SK-N-DZ (cell line): ENCODE data around the gene PCGF5.
"Not testable (repeated sequence)": the region's sequence is repeated elsewhere in the genome, so short reads cannot be mapped to it uniquely, and the experiment has no call there.

ENCODE experiments used
- DNase-seq: peaks from one replicate; pipeline ENCODE4 v3.0.0-alpha.2; 2015; ENCODE audit warnings: low spot score

The PCGF5 gene

GRCh38 chr10:91323293-91323905 lies 102.9 kb downstream of the PCGF5 start:
- DNase-seq, result not testable (repeated sequence)

DNA sequence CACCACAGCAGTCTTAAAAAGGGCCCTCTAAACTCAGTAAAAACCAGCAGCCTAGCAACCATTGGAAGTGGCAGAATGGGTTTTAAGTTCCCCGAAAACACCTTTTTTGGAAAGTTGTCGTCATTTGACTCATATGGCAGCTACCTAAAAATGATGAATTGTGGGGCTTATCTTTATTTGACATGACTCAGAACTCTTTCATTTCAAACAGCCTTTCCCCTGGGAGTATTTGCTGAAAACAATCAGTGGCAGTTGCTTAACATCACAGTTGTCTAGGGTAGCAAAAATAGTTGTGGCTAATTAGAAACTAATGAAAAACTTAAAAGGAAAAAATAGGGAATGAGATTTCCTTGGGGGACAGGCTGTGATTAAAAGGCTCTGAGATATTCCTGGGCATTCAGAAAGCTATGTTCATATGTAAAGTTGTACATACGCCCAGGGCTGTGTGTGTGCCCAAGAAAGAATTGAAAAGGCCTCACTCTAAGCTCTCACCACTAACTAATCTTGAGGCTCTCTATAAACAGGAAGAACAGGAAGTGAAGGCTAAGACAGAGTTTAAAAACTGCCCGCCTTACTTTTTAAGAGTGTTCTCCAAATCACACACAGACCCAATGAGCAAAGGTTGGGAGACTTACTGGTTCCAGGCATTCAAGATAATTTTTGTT lies 108.0 kb downstream of the PCGF5 start:
- DNase-seq, result no peak
